SK-N-MC (cell line): ENCODE measurements around the gene HSP90AA1.

ENCODE experiments used
- EZH2 ChIP-seq: fragments of 200-600 bp; sonication (generic); IDR thresholded peaks from one replicate; pipeline ENCODE4 v1.6.1; 2017; ENCODE audit warnings: antibody characterized with exemption
- POLR2AphosphoS5 ChIP-seq: IDR thresholded peaks from 2 replicates; pipeline ENCODE4 v1.6.1; 2012; ENCODE audit warnings: mild to moderate bottlenecking, low read depth, low read length, borderline replicate concordance

DNA sequence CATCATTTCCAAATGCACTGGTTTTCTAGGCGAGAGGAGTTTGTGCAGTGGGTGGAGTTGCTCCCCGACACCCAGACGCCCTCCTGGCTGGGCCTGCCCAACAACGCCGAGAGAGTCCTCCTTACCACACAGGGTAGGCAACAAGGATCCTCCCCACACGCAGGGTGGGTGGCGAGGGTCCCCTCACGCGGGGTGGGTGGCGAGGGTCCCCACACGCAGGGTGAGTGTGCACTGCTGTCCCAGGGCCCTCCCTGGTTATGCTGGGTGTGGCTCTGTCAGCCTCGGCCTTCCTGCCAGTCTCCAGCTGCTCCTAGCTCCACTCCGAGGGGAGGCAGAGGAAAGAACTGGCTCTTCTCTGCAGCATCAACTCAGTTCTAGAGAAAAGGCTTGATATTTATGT is 42.3 kb downstream of the HSP90AA1 start:
- no peak for TF ChIP-seq POLR2AphosphoS5
- no peak for TF ChIP-seq EZH2
